Loucy (cell line): ENCODE results near the gene FOXC2.

ENCODE experiments used
- H2AFZ ChIP-seq: fragments of 200-600 bp; sonication (generic); 2 replicates; pipeline ENCODE4 v1.6.0; 2016; ENCODE audit warnings: antibody characterized with exemption, mild to moderate bottlenecking, low read length, moderate library complexity
- H3F3A ChIP-seq: fragments of 200-600 bp; 2 replicates; pipeline ENCODE4 v1.6.0; 2016; ENCODE audit warnings: antibody characterized with exemption, low read depth, mild to moderate bottlenecking
- H3K27me3 ChIP-seq: fragments of 200-600 bp; sonication (generic); 2 replicates; pipeline ENCODE4 v1.6.1; 2014; ENCODE audit warnings: low read length, mild to moderate bottlenecking; ENCODE audit not compliant: insufficient read depth, poor library complexity, severe bottlenecking
- H3K36me3 ChIP-seq: fragments of 200-600 bp; sonication (generic); 2 replicates; pipeline ENCODE4 v1.6.1; 2016; ENCODE audit warnings: low read length; ENCODE audit not compliant: insufficient read depth
- H3K4me1 ChIP-seq: fragments of 200-600 bp; sonication (generic); 2 replicates; pipeline ENCODE4 v1.5.1; 2014; ENCODE audit warnings: low read length, mild to moderate bottlenecking; ENCODE audit not compliant: insufficient read depth, poor library complexity, severe bottlenecking
- H3K4me2 ChIP-seq: fragments of 200-600 bp; sonication (generic); 2 replicates; pipeline ENCODE4 v1.6.0; 2014; ENCODE audit warnings: antibody characterized with exemption, low read length, low read depth, mild to moderate bottlenecking; ENCODE audit not compliant: poor library complexity, severe bottlenecking
- H3K4me3 ChIP-seq: fragments of 200-600 bp; sonication (generic); 2 replicates; pipeline ENCODE4 v1.5.1; 2014; ENCODE audit warnings: low read length, mild to moderate bottlenecking, mixed read lengths; ENCODE audit not compliant: poor library complexity, severe bottlenecking
- H3K79me2 ChIP-seq: fragments of 200-600 bp; sonication (generic); 2 replicates; pipeline ENCODE4 v1.6.1; 2014; ENCODE audit warnings: low read length; ENCODE audit not compliant: insufficient read depth
- H3K9ac ChIP-seq: fragments of 200-600 bp; sonication (generic); 2 replicates; pipeline ENCODE4 v1.6.0; 2014; ENCODE audit warnings: mild to moderate bottlenecking, low read depth, low read length, moderate library complexity; ENCODE audit not compliant: poor library complexity, severe bottlenecking
- H3K9me2 ChIP-seq: fragments of 200-600 bp; sonication (generic); replicated peaks from 2 replicates; pipeline ENCODE4 v1.6.1; 2016; ENCODE audit warnings: low read depth, low read length, mixed read lengths
- H3K9me3 ChIP-seq: fragments of 200-600 bp; sonication (generic); 2 replicates; pipeline ENCODE4 v1.6.1; 2014; ENCODE audit warnings: mild to moderate bottlenecking, antibody characterized with exemption, low read length, low read depth; ENCODE audit not compliant: insufficient read depth
- H4K20me1 ChIP-seq: fragments of 200-600 bp; sonication (generic); 2 replicates; pipeline ENCODE4 v1.6.0; 2014; ENCODE audit warnings: antibody characterized with exemption, low read length, mild to moderate bottlenecking; ENCODE audit not compliant: insufficient read depth, poor library complexity, severe bottlenecking
- EZH2phosphoT487 ChIP-seq: fragments of 200-600 bp; IDR thresholded peaks from 2 replicates; pipeline ENCODE4 v1.6.1; 2018; ENCODE audit warnings: antibody characterized with exemption, mild to moderate bottlenecking, moderate library complexity, borderline replicate concordance
- TF ChIP-seq, protein P1 (sequence below): fragments of 200-600 bp; sonication (generic); conservative IDR thresholded peaks from 2 replicates; pipeline ENCODE4 v1.5.1; 2014; ENCODE audit warnings: mild to moderate bottlenecking, antibody characterized with exemption, low read length

FOXC2 gene

DNA sequence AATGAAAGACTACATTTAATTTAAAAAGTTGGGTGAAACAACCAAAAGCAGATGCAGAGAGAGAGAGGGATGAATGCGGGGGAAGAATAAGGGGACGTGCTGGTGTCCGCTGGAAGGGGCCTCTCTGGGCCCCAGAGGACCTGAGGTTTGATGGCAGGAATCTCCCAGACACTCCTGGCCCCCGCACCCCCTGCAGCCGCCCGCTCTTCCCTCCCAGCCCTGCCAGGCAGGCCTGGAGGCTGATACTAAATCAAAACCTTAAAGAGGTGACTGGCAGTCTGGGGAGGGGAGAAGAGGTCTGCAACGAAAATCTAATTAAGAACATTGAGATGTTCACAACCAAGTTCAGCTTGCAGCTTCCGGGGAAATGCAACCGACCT, 14.2 kb downstream of the FOXC2 start:
- TF ChIP-seq, protein P1, sequence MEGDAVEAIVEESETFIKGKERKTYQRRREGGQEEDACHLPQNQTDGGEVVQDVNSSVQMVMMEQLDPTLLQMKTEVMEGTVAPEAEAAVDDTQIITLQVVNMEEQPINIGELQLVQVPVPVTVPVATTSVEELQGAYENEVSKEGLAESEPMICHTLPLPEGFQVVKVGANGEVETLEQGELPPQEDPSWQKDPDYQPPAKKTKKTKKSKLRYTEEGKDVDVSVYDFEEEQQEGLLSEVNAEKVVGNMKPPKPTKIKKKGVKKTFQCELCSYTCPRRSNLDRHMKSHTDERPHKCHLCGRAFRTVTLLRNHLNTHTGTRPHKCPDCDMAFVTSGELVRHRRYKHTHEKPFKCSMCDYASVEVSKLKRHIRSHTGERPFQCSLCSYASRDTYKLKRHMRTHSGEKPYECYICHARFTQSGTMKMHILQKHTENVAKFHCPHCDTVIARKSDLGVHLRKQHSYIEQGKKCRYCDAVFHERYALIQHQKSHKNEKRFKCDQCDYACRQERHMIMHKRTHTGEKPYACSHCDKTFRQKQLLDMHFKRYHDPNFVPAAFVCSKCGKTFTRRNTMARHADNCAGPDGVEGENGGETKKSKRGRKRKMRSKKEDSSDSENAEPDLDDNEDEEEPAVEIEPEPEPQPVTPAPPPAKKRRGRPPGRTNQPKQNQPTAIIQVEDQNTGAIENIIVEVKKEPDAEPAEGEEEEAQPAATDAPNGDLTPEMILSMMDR, result no peak
- TF ChIP-seq EZH2phosphoT487, result no peak
- no peaks in the 10 kb centered on the region for H3K9me3 ChIP-seq
- no peaks in the 10 kb centered on the region for H3K79me2 ChIP-seq

DNA sequence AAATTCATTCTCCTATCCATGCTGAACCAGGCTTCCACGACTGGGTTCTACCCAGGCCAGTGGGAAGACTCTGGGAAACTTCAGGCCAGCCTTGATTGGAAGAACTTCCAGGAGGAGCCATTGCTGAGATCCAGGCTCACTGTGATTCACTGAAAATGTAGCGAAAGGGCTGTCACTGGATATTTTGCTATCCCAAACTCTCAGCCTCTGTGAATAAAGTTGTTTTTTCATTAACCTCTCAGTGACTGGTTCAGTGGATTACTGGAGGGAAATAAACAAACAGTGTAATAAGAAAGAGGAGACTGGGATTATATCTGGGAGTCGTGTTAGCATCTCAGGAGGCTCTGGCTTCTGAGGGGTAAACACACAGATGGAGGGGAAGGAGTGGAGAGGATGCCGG, 14.8 kb downstream of the FOXC2 start:
- H3K36me3 ChIP-seq, result no peaks in the 10 kb centered on the region
- no peak overlapping the region for H3K9ac ChIP-seq
- no peaks in the 10 kb centered on the region for H3K27me3 ChIP-seq
- no peaks in the 10 kb centered on the region for H3K4me1 ChIP-seq
- no peaks in the 10 kb centered on the region for H3K79me2 ChIP-seq
- H3K9me3 ChIP-seq, result no peaks in the 10 kb centered on the region
- H3F3A ChIP-seq, result no peaks in the 10 kb centered on the region
- H4K20me1 ChIP-seq, result no peaks in the 10 kb centered on the region
- no peak overlapping the region for H3K4me3 ChIP-seq
- H3K4me2 ChIP-seq, result no peak overlapping the region
- H3K9me2 ChIP-seq, result no peaks in the 10 kb centered on the region
- no peak for TF ChIP-seq EZH2phosphoT487
- TF ChIP-seq, protein P1, result no peak
- no peak overlapping the region for H2AFZ ChIP-seq

More for the DNA sequence above, 14.2 kb downstream of the FOXC2 start:
- no peaks in the 10 kb centered on the region for H3K27me3 ChIP-seq
- H2AFZ ChIP-seq, result no peak overlapping the region
- H3K4me3 ChIP-seq, result no peak overlapping the region
- no peaks in the 10 kb centered on the region for H4K20me1 ChIP-seq
- H3K36me3 ChIP-seq, result no peaks in the 10 kb centered on the region
- no peaks in the 10 kb centered on the region for H3K4me1 ChIP-seq
- H3K9ac ChIP-seq, result no peak overlapping the region
- no peaks in the 10 kb centered on the region for H3K9me2 ChIP-seq
- H3F3A ChIP-seq, result no peaks in the 10 kb centered on the region
- no peak overlapping the region for H3K4me2 ChIP-seq

DNA sequence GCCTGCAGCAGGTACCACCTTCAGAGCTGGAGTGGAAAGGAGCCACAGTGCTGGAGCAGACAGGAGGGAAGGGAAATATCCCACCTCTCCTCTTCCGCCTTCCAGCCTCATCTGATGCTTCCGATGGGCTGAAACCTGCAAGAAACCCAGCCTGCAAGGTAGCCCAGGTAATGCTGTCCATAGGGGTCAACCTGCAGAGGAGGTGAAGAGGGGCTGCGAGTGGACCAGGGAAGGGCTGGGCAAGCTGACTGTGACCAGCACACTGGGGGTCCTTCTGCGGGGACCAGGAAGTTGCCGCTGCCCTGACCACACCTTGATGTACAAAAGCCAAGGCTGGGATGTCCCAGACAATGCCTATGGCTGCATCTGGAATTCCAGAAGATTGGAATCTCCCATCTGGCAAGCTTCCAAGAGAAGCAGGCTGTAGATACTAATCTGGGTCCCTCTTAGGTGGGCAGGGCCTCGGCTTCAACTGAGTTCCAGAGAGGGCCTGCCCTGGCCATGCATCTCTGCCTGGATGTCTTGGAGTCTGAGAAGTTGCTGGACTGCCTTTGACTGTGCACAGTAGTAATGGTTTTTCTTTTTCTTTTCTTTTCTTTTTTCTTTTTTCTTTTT, 17.5 kb downstream of the FOXC2 start:
- no peak for TF ChIP-seq EZH2phosphoT487
- TF ChIP-seq, protein P1, result no peak
- Histone ChIP-seq H3K4me1 (no peaks in the 10 kb centered on the region), H3K36me3 (no peaks in the 10 kb centered on the region), H3K9ac (no peak overlapping the region), H2AFZ (no peak overlapping the region), H3K4me3 (no peak overlapping the region), H3K27me3 (no peaks in the 10 kb centered on the region), H3K9me3 (no peaks in the 10 kb centered on the region), H3K9me2 (no peaks in the 10 kb centered on the region), H3F3A (no peaks in the 10 kb centered on the region), H3K4me2 (no peak overlapping the region), H4K20me1 (no peaks in the 10 kb centered on the region), H3K79me2 (no peaks in the 10 kb centered on the region)
